Mesendoderm (in vitro differentiated cells): ENCODE data around the gene TCF12.

Experiments
- DNase-seq: peaks from one replicate; pipeline ENCODE4 v3.0.0; 2013
- H2AK5ac ChIP-seq: 2 replicates; pipeline ENCODE4 v1.6.1; 2013; ENCODE audit warnings: low read length, inconsistent platforms
- H2BK120ac ChIP-seq: 2 replicates; pipeline ENCODE4 v1.6.1; 2013; ENCODE audit warnings: low read depth, mild to moderate bottlenecking, low read length, moderate library complexity, mixed read lengths
- H2BK15ac ChIP-seq: replicated peaks from 2 replicates; pipeline ENCODE4 v1.6.1; 2013; ENCODE audit warnings: low read depth, mild to moderate bottlenecking, moderate library complexity
- H2BK5ac ChIP-seq: 2 replicates; pipeline ENCODE4 v1.6.1; 2013; ENCODE audit warnings: low read length, inconsistent platforms
- H3K18ac ChIP-seq: 2 replicates; pipeline ENCODE4 v1.6.1; 2013; ENCODE audit warnings: mild to moderate bottlenecking, low read length, mixed read lengths
- H3K23ac ChIP-seq: one replicate; pipeline ENCODE4 v1.6.1; 2013; ENCODE audit warnings: low read length
- H3K27ac ChIP-seq: 2 replicates; pipeline ENCODE4 v1.5.1; 2013; ENCODE audit warnings: low read depth, mild to moderate bottlenecking, inconsistent platforms, low read length, moderate library complexity
- H3K27me3 ChIP-seq: 2 replicates; pipeline ENCODE4 v1.6.1; 2013; ENCODE audit warnings: low read length, control low read depth, mild to moderate bottlenecking, inconsistent platforms; ENCODE audit not compliant: insufficient read depth, poor library complexity
- H3K36me3 ChIP-seq: 2 replicates; pipeline ENCODE4 v1.6.1; 2013; ENCODE audit warnings: low read length, inconsistent platforms; ENCODE audit not compliant: control insufficient read depth, insufficient read depth
- H3K4ac ChIP-seq: one replicate; pipeline ENCODE4 v1.6.1; 2013; ENCODE audit warnings: low read depth, mild to moderate bottlenecking, low read length, moderate library complexity
- H3K4me1 ChIP-seq: 2 replicates; pipeline ENCODE4 v1.6.1; 2013; ENCODE audit warnings: low read depth, low read length, inconsistent platforms; ENCODE audit not compliant: control insufficient read depth
- H3K4me2 ChIP-seq: 2 replicates; pipeline ENCODE4 v1.6.1; 2013; ENCODE audit warnings: low read length
- H3K4me3 ChIP-seq: 2 replicates; pipeline ENCODE4 v1.5.1; 2013; ENCODE audit warnings: mild to moderate bottlenecking, low read length
- H3K56ac ChIP-seq: one replicate; pipeline ENCODE4 v1.6.1; 2013; ENCODE audit warnings: low read length
- H3K79me1 ChIP-seq: 2 replicates; pipeline ENCODE4 v1.6.1; 2013; ENCODE audit warnings: low read length, inconsistent platforms
- H3K79me2 ChIP-seq: 2 replicates; pipeline ENCODE4 v1.6.1; 2013; ENCODE audit warnings: mild to moderate bottlenecking, low read length; ENCODE audit not compliant: control insufficient read depth, insufficient read depth
- H3K9ac ChIP-seq: 2 replicates; pipeline ENCODE4 v1.6.1; 2013; ENCODE audit warnings: low read length, inconsistent platforms
- H4K5ac ChIP-seq: one replicate; pipeline ENCODE4 v1.6.1; 2013; ENCODE audit warnings: low read length
- H4K8ac ChIP-seq: one replicate; pipeline ENCODE4 v1.6.1; 2013; ENCODE audit warnings: low read depth, mild to moderate bottlenecking, control low read depth, low read length, moderate library complexity
- WGBS: extraction: QIAGEN DNeasy Blood & Tissue Kit; methylation state at CpG from one replicate; pipeline ENCODE4 v1.1.7; 2013; ENCODE audit warnings: low lambda C conversion rate, missing lambda C conversion rate; ENCODE audit not compliant: insufficient coverage; ENCODE audit errors: extremely low coverage; 5-methylcytosine and 5-hydroxymethylcytosine counted together

The TCF12 gene

GRCh38 chr15:56967336-56967735 is 48.9 kb downstream of the TCF12 start:
- Histone ChIP-seq H2AK5ac (no peak overlapping the region), H3K18ac (no peak overlapping the region), H3K79me1 (peaks cover 12% of the 10 kb centered on the region), H3K79me2 (peaks cover 46% of the 10 kb centered on the region), H2BK5ac (no peak overlapping the region), H3K9ac (no peak overlapping the region), H3K4me2 (no peak overlapping the region), H3K56ac (no peak overlapping the region), H3K27me3 (no peaks in the 10 kb centered on the region), H2BK15ac (no peak overlapping the region), H3K4ac (no peak overlapping the region), H3K27ac (no peak overlapping the region), H3K4me1 (peaks cover 3% of the 10 kb centered on the region), H3K4me3 (no peak overlapping the region), H4K5ac (no peak overlapping the region), H2BK120ac (no peak overlapping the region), H3K23ac (no peak overlapping the region), H3K36me3 (no peaks in the 10 kb centered on the region), H4K8ac (no peak overlapping the region)
- DNase-seq, result no peak
- whole genome bisulfite sequencing, result no CpG with 5 or more reads among the region's 3 CpGs

DNA sequence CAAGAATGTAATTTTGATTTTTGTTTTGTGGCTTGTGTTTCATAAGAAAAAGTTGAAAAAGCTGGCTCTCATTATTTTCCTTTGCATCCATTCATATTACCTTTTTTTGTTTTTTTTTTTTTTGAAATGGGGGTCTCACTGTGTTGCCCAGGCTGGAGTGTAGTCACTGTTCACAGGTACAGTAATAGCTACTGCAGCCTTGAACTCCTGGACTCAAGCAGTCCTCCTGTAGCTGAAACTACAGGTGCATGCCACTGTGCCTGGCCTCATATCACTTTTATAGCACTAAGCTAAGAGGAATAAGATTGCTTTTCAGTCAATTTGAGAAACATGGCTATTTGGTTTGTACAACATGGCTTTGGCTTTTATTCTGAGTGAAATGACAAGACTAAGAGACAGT is 49.8 kb downstream of the TCF12 start:
- Histone ChIP-seq H3K79me2 (peaks cover 44% of the 10 kb centered on the region), H3K4me2 (no peak overlapping the region), H3K18ac (no peak overlapping the region), H3K9ac (no peak overlapping the region), H3K56ac (no peak overlapping the region), H3K27ac (no peak overlapping the region), H4K8ac (no peak overlapping the region), H3K4ac (no peak overlapping the region), H2BK5ac (no peak overlapping the region), H3K36me3 (no peaks in the 10 kb centered on the region), H4K5ac (no peak overlapping the region), H3K27me3 (no peaks in the 10 kb centered on the region), H3K79me1 (peaks cover 12% of the 10 kb centered on the region), H3K23ac (no peak overlapping the region), H2BK15ac (no peak overlapping the region), H2BK120ac (no peak overlapping the region), H2AK5ac (no peak overlapping the region), H3K4me3 (no peak overlapping the region), H3K4me1 (peaks cover 3% of the 10 kb centered on the region)
- no peak for DNase-seq

DNA sequence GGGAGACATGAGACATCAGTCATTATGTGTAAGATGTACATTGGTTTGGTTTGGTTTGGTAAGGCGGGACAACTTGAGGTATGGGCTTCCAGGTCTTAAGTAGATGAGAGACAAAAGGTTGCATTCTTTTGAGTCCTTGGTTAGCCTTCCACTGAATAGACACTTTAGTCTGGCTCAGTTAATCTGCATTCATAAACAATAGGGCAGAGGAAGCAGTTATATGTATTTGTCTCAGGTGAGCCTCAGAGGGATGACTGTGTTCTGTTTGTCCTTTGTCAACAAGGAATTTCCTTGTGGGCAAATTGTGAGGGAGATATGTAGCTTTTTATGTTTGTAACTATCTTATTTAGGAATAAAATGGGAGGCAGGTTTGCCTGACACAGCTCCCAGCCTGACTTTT is 50.4 kb downstream of the TCF12 start:
- H2BK120ac ChIP-seq, result no peak overlapping the region
- no peaks in the 10 kb centered on the region for H3K4me1 ChIP-seq
- peaks cover 42% of the 10 kb centered on the region for H3K79me2 ChIP-seq
- H3K18ac ChIP-seq, result no peak overlapping the region
- no peak overlapping the region for H4K5ac ChIP-seq
- no peak overlapping the region for H3K56ac ChIP-seq
- no peak overlapping the region for H2AK5ac ChIP-seq
- H3K23ac ChIP-seq, result no peak overlapping the region
- H3K4me2 ChIP-seq, result no peak overlapping the region
- H3K4ac ChIP-seq, result no peak overlapping the region
- H3K79me1 ChIP-seq, result peaks cover 10% of the 10 kb centered on the region
- H2BK5ac ChIP-seq, result no peak overlapping the region
- no peaks in the 10 kb centered on the region for H3K36me3 ChIP-seq
- no peak overlapping the region for H3K4me3 ChIP-seq
- no peak overlapping the region for H3K9ac ChIP-seq
- no peak overlapping the region for H2BK15ac ChIP-seq
- no CpG with 5 or more reads among the region's 1 CpG for WGBS
- H3K27me3 ChIP-seq, result no peaks in the 10 kb centered on the region
- H3K27ac ChIP-seq, result no peak overlapping the region
- DNase-seq, result no peak
- H4K8ac ChIP-seq, result no peak overlapping the region

- 100% methylated on average over 2 of the region's 9 CpGs for WGBS
Observed at GRCh38 chr15:56969265-56969895, 50.9 kb downstream of the TCF12 start.

DNA sequence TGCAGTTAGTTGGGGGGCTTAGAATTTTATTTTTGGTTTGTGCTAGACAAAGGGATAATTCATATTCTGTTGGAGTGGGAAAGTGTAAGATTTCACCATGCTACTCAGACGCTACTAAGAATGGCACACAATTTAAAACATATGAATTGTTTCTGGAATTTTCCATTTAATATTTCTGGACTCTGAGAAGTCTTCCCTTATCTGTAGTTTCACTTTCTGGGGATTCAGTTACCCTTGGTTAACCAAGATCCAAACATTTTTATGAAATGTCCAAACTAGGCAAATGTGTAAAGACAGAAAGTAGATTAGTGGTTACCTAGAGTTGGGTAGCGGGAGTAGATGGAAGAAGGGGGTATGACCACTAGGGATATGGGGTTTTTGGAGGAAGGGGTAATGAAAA is 53.1 kb downstream of the TCF12 start:
- H2BK15ac ChIP-seq, result no peak overlapping the region
- H3K4ac ChIP-seq, result no peak overlapping the region
- no peak for DNase-seq
- no peaks in the 10 kb centered on the region for H3K4me1 ChIP-seq
- no peak overlapping the region for H4K8ac ChIP-seq
- H3K9ac ChIP-seq, result no peak overlapping the region
- no peak overlapping the region for H2BK5ac ChIP-seq
- WGBS, result 100% methylated on average over 1 of the region's 2 CpGs
- H4K5ac ChIP-seq, result no peak overlapping the region
- no peak overlapping the region for H3K27ac ChIP-seq
- no peak overlapping the region for H2BK120ac ChIP-seq
- no peak overlapping the region for H3K18ac ChIP-seq
- no peak overlapping the region for H3K23ac ChIP-seq
- no peak overlapping the region for H3K56ac ChIP-seq
- H3K4me2 ChIP-seq, result no peak overlapping the region
- peaks cover 35% of the 10 kb centered on the region for H3K79me2 ChIP-seq
- H3K27me3 ChIP-seq, result no peaks in the 10 kb centered on the region
- H3K4me3 ChIP-seq, result no peak overlapping the region
- H3K79me1 ChIP-seq, result peaks cover 11% of the 10 kb centered on the region
- H2AK5ac ChIP-seq, result no peak overlapping the region
- H3K36me3 ChIP-seq, result no peaks in the 10 kb centered on the region

More at GRCh38 chr15:56969265-56969895, 50.9 kb downstream of the TCF12 start:
- no peak overlapping the region for H3K9ac ChIP-seq
- H3K4me1 ChIP-seq, result no peaks in the 10 kb centered on the region
- no peak overlapping the region for H3K4ac ChIP-seq
- H4K8ac ChIP-seq, result no peak overlapping the region
- no peak for DNase-seq
- no peak overlapping the region for H2BK15ac ChIP-seq
- H3K79me2 ChIP-seq, result peaks cover 38% of the 10 kb centered on the region
- H3K27me3 ChIP-seq, result no peaks in the 10 kb centered on the region
- peaks cover 10% of the 10 kb centered on the region for H3K79me1 ChIP-seq
- H3K23ac ChIP-seq, result no peak overlapping the region
- H2AK5ac ChIP-seq, result no peak overlapping the region
- no peak overlapping the region for H3K18ac ChIP-seq
- H3K56ac ChIP-seq, result no peak overlapping the region
- H3K4me2 ChIP-seq, result no peak overlapping the region
- no peak overlapping the region for H4K5ac ChIP-seq
- H3K4me3 ChIP-seq, result no peak overlapping the region
- H2BK120ac ChIP-seq, result no peak overlapping the region
- no peak overlapping the region for H3K27ac ChIP-seq
- H3K36me3 ChIP-seq, result no peaks in the 10 kb centered on the region
- H2BK5ac ChIP-seq, result no peak overlapping the region

- Histone ChIP-seq H3K4me1 (no peaks in the 10 kb centered on the region), H3K9ac (no peak overlapping the region), H4K5ac (no peak overlapping the region), H3K36me3 (no peaks in the 10 kb centered on the region), H2AK5ac (no peak overlapping the region), H2BK5ac (no peak overlapping the region), H3K4ac (no peak overlapping the region), H2BK120ac (no peak overlapping the region), H3K56ac (no peak overlapping the region), H3K18ac (no peak overlapping the region), H3K23ac (no peak overlapping the region), H3K79me1 (peaks cover 11% of the 10 kb centered on the region), H4K8ac (no peak overlapping the region), H3K4me2 (no peak overlapping the region), H3K27me3 (no peaks in the 10 kb centered on the region), H2BK15ac (no peak overlapping the region), H3K27ac (no peak overlapping the region), H3K4me3 (no peak overlapping the region), H3K79me2 (peaks cover 34% of the 10 kb centered on the region)
- DNase-seq, result no peak
- 100% methylated on average over 1 of the region's 3 CpGs for WGBS
Observed at GRCh38 chr15:56972016-56972415, 53.6 kb downstream of the TCF12 start.
